ENCODE data around the gene SPIRE1. TPM values are rescaled to one million over a fixed set of nuclear protein-coding genes. Genes with fewer than 3 reads are reported as not detected.

SPIRE1 gene
- total RNA-seq, 1 experiment from 2014 or later: 16.6 TPM

DNA sequence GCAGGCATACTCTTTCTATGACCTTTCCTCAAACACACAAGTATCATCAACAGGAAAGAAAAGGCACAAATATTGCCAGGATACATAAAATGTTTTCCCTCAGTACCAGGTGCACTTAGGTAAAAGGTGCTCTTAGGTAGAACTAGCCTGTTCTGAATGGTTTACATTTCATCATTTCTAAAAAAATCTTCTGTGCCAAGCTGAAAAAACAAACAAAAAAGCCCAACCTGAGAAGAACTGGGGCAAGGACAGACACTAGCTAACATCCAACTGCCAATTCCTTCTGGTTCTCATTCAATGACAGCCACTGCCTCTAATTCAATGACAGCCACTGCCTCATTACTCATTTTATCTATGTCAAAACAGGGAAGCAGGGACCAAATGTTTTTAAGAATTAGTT is 68.5 kb downstream of the SPIRE1 start:
- Histone ChIP-seq H3K23ac (ENCODE audit: insufficient read length, low read depth, low read length) (no peak overlapping the region), H3K4me2 (ENCODE audit: insufficient read depth, insufficient read length, low read length) (no peak overlapping the region), H2BK20ac (ENCODE audit: low read depth, low read length, poor library complexity, severe bottlenecking) (no peak overlapping the region), H2AFZ (ENCODE audit: low read length) (no peak overlapping the region), H3K27me3 (ENCODE audit: insufficient read depth, low read length) (no peaks in the 10 kb centered on the region), H3K79me2 (ENCODE audit: insufficient read depth, low read length) (no peaks in the 10 kb centered on the region), H3K23me2 (ENCODE audit: insufficient read length, low read depth, low read length, poor library complexity, severe bottlenecking) (no peaks in the 10 kb centered on the region), H2BK120ac (ENCODE audit: low read depth, low read length, poor library complexity, severe bottlenecking) (no peak overlapping the region), H2BK5ac (ENCODE audit: insufficient read length, low read length) (no peak overlapping the region), H3K18ac (ENCODE audit: insufficient read length, low read depth, low read length) (no peak overlapping the region), H3K79me1 (ENCODE audit: insufficient read depth, low read depth, low read length, poor library complexity, severe bottlenecking) (no peaks in the 10 kb centered on the region), H2AK5ac (ENCODE audit: insufficient read length, low read length) (no peak overlapping the region), H4K8ac (replicated peaks; ENCODE audit: insufficient read length, low read depth, low read length) (no peak overlapping the region), H4K91ac (ENCODE audit: insufficient read length, low read depth, low read length) (no peak overlapping the region), H3T11ph (ENCODE audit: low read length) (no peak overlapping the region), H3K14ac (ENCODE audit: insufficient read depth, low read length) (no peak overlapping the region), H3K4me1 (ENCODE audit: insufficient read depth, low read length) (no peaks in the 10 kb centered on the region), H2BK12ac (ENCODE audit: insufficient read length, low read depth, low read length) (no peak overlapping the region), H3K4ac (ENCODE audit: low read depth, low read length) (no peak overlapping the region), H3K9me3 (ENCODE audit: control insufficient read depth, low read depth, low read length) (no peaks in the 10 kb centered on the region), H3K9ac (ENCODE audit: extremely low read depth, insufficient read length, low read length) (no peak overlapping the region), H2BK15ac (ENCODE audit: low read depth, low read length) (no peak overlapping the region), H4K5ac (ENCODE audit: insufficient read length, low read depth, low read length) (no peak overlapping the region), H3K27ac (ENCODE audit: insufficient read length, low read depth, low read length) (no peak overlapping the region), H4K20me1 (ENCODE audit: control insufficient read depth, insufficient read depth, insufficient read length) (no peaks in the 10 kb centered on the region), H3K56ac (ENCODE audit: insufficient read length, low read depth, low read length) (no peak overlapping the region)
- TF ChIP-seq, protein P1, sequence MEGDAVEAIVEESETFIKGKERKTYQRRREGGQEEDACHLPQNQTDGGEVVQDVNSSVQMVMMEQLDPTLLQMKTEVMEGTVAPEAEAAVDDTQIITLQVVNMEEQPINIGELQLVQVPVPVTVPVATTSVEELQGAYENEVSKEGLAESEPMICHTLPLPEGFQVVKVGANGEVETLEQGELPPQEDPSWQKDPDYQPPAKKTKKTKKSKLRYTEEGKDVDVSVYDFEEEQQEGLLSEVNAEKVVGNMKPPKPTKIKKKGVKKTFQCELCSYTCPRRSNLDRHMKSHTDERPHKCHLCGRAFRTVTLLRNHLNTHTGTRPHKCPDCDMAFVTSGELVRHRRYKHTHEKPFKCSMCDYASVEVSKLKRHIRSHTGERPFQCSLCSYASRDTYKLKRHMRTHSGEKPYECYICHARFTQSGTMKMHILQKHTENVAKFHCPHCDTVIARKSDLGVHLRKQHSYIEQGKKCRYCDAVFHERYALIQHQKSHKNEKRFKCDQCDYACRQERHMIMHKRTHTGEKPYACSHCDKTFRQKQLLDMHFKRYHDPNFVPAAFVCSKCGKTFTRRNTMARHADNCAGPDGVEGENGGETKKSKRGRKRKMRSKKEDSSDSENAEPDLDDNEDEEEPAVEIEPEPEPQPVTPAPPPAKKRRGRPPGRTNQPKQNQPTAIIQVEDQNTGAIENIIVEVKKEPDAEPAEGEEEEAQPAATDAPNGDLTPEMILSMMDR (conservative IDR thresholded peaks at IDR 0.05): no peak
- H3K27me3 Mint-ChIP-seq (ENCODE audit: low read depth): no peaks in the 10 kb centered on the region
- no peaks in the 10 kb centered on the region for H3K9me3 Mint-ChIP-seq
- no peak overlapping the region for H3K4me3 Mint-ChIP-seq
- no peak for DNase-seq
- H3K27ac Mint-ChIP-seq: peak overlapping the region in 1 of 3 experiments; percentile 12; a peak in 1 of 7 replicates
- no peaks in the 10 kb centered on the region for H3K36me3 Mint-ChIP-seq (ENCODE audit: insufficient read depth in 1 of 3, low read depth in 3 of 3)
- H3K4me1 Mint-ChIP-seq: 0 out of 4 replicates have a peak, but pooled peaks cover 2 to 3% of the 10 kb centered on the region in 2 experiments

Measured in H9 (cell line).